Activated CD4-positive, CD25-positive, alpha-beta regulatory T cell (primary cell): ENCODE measurements around the gene ADPRS.

Experiments used
- DNase-seq, 4 experiments: peaks; one replicate each; lab custom pipeline; 2025; lab: John Stamatoyannopoulos, UW

Gene ADPRS

DNA sequence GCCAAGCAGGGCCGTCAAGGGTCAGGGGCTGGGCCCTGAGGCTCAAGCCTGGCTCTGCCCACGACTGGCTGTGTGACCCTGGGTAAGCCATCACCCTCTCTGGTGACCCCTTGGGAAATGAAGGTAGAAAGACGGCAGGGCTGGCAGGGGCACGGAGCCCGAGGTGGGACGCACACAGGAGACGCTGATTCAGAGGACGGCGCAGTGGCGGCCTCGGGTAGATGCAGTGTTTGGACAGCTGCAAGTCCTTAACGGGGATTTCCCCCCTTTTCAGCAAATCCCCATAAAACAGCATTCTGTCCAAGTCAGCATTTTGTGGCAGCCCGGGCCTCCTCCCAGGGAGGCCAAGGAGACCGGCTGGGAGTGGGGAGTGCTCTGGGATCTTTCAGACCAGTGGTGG, 19.6 kb downstream of the ADPRS start:
- DNase-seq: no peak

DNA sequence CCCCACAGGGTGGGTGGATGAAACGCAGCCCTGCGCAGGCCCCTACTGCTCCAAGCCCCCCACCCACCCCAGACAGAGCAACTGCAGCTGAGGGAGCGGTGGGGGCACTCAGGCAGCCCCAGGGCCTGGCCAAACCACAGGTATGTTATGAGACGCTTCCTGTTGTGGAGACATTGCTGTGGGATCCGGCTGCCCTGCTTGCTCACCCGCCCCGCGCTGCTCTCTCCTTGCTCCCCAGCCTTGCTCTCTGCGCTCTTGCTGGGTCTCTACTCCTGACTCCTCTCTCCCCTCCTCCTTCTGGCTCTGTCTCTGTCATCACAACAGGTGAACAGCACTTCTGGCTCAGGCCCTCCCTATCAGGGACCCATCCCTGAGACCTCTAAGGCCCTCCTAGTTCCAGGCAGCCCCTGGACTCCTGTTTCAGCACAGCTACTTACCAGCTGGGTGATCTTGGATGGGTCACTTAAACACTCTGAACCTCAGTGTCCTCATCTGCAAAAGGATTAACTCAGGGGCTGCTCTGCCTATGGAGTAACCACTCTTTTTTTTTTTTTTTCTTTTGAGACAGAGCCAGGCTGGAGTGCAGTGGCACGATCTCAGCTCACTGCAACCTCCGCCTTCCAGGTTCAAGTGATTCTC, 20.5 kb downstream of the ADPRS start:
- peak in 2 of 4 experiments; percentile 14 to 24 for DNase-seq

DNA sequence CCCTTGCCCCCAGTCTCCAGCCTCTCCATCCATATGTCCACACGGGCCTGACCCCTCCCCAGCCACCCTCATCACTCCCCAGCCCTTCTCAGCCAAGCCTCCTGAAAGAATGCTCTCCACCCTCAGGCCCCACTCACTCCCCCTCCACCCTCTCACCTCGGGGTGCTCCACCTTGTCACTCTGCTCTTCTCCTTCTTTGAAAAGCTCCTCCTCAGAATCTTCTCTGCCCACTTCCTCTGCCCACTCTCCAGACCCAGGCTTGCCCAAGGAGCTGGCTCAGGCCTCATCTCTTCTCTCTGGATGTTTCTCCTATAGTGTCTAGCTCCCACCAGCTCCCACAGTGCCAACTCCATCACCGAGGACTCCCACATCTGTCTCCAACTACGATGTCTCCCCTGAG, 22.5 kb downstream of the ADPRS start:
- no peak for DNase-seq

DNA sequence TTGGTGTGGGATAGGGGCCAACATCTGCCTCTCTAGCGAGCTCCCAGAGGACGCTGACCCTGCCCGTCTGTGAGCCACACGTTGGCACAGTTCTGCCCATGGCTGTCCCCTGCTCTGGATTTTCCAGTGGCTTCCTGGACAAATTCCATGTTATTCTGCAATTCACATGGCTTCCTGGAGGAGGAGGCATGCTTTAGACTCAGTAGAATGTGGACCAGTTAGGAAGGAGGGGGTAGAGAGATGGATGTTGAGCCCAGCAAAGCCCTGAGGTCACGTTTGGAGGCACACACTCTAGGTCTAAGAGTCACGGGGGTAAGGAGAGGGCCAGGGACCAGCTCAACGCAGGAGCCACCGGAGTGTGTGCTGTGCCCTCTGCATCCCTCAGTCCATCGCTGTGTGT, 24.1 kb downstream of the ADPRS start:
- DNase-seq: no peak

DNA sequence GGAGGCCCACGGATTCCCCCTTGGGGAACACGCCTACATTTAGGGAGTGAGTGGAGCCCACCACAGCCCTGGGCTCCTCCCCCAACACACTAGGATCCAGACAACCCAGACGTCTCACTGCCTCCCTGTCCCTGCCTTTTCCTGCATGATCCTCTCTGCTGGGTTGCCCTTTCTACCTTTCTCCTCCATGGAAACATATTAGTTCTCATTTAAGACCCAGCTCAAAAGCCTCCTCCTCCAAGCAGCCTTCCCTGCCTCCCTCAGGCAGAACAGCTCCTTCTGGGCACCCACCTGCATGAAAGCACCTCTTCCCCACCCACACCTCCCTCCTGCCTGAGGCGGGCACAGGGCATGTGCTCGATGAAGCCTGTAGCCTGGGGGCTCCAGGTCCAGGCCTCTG, 25.7 kb downstream of the ADPRS start:
- no peak for DNase-seq

DNA sequence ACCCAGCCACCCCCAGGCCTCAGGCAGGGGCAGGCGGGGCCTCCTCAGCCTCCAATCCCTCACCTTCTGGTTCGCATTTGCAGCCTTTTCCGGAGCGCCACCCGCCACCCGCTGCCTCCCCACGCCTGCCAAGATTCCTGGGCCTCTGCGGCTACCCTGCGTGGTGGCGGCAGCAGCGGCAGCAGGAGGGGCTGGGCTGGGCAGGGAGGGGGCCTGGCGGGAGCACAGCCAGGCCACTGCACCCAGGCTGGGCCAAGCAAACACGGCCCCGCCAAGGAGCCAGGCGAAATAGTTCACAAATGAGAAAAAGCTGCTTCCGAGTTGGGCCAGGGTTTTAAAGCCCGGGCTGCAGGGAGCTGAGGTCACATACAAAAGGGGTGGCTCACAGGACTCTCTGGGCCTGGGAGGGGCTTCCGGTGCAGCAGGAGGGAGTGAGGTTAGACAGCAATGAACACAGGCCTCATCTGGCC, 26.5 kb downstream of the ADPRS start:
- no peak for DNase-seq

DNA sequence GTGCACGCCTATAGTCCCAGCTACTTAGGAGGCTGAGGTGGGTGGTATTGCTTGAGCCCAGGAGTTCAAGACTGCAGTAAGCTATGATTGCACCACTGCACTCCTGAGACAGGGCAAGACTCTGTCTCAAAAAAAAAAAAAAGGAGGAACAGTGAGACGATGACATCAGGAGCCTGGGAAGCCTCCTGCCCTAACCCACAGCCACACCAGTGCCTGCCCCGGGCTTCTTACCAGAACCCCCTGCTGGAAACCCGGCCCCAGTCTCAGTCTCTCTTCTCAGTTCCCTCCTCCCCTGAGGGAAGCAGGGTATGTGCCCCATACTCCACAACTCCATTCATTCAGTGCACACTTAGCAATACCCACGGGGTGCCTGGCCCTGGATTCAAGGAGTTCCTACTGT, 27.2 kb downstream of the ADPRS start:
- no peak for DNase-seq

DNA sequence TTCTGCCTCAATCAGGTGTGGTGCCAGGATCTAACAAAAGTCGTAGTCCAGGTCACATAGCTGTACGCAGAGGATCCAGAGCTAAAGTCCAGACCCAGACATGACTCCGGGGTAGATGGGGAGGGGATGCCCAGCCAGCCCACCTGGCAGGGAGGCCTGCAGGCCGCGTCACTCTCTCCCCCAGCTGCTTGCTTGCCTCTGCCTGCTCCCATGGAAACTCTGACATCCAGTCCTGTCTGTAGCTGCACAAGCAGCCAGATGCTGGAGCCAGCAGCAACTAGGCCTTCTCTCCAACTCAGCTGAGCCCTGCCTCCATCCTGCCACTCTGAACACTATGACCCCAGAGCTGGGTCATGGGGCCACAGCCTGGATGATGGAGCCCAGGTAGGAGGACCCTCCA, 28.2 kb downstream of the ADPRS start:
- no peak for DNase-seq

DNA sequence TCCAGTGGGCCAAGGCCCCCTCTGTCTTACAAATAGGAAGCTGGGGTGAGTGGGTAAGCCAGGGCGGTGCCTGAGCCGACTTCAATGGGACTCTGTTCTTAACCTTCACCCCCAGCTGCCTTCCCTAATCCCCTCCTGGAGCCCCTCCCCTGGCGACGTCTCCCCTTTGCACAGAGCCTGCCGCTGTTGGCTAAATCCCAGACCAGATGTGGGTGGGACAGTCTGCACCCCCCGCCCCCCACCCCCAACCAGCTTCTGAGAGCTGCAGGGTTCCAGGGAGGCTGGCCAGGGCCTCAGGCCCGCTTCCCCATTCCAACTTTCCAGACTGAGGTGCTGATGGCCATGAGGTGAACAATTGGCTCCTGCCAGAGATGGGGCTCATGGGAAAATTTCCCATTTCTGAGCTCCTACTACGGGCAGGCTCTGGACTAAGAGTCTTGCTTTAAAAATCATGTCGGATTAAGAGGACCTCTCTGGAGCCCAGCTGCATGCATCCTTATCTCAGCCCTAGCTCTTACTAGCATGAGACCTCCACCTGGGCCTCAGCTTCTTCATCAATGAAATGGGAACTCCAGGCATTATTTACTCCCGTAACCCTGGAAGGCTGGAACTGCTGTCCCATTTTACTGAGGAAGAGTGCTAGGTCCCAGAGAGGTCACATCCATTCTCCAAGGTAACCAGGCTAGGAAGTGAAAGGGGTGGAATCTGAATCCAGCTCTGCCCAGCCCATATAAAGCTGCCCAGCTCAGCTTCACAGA, 29.9 kb downstream of the ADPRS start:
- no peak for DNase-seq

DNA sequence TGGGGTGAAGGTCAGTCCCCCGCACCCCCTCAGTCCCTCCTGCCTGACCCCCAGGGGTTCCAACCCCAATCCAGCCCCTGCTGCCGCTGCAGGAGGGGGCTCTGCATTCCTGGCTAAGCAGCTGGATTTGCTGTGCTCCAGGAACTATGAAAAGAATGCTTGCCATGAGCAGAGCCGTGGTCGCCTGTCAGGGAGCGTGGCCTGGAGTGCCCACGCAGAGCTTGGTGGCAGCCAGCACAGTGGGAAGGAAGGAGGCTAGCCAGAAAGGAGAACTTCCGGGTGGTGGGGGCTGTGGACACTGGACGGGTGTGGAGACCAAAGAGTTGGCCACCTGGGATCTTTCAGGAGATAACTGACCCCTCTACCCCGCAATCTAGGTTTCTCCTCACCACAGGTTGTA, 30.8 kb downstream of the ADPRS start:
- DNase-seq: no peak

DNA sequence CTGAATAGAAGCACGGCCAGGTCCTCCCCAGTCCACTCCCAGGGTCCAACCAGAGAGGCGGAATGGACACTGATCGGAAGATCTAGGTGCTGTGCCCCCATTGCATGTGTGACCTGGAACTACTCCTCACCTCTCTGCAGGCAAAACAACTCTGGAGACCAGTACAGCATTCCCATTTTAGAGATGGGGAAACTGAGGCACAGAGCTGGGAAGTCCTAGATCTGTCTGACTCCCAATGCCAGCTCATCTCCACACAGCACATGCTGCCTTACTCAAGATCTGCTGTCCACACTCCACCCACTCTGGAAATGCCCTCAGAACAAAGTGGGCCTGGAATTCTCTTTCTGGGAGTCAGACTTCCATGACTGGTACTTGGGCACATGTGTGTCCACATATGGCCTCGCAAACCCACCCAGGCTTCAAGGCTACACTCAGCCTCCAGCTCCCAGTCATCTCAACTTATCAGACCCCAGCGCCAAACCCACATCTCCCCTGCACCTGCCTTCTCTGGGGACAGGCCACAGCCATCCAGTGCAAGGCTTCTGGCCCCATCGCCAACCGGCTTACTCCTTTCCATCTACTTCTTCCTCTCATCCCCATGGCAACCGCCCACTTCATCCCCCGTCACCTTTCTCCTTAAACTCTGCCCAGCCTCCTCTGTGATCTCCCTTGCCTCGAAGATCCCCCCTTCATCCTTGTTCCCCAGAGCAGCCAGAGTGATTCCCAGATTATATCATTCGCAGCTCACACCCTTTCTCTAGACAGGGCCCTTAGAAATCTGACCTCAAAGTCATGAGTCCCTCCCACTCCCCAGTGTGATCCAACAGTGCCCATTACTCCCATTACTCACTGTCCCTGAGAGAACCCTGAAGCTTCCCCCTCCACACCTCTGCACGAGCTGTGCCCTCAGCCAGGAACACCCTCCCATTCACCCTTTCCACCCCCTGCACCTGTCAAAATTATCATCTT, 33.7 kb downstream of the ADPRS start:
- no peak for DNase-seq

DNA sequence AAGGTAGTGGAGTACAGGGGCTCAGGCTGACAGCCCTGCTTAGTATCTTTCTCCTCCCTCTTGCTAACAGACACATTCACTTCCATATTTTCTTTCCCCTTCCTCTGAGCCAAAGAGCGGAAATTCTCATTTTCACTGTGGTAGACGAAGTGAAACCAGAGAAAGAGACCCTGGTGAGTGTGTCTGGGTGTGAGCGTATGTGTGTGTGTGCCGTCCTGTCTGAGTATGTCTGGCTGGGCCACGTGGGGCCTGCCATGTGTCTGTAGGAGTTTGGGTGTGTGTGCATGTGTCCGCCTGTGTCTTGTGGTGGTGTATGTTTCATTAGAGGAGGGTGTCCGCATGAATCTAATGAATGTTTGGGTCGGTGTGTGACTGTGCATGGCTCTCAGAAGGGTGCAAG, 34.7 kb downstream of the ADPRS start:
- no peak for DNase-seq

DNA sequence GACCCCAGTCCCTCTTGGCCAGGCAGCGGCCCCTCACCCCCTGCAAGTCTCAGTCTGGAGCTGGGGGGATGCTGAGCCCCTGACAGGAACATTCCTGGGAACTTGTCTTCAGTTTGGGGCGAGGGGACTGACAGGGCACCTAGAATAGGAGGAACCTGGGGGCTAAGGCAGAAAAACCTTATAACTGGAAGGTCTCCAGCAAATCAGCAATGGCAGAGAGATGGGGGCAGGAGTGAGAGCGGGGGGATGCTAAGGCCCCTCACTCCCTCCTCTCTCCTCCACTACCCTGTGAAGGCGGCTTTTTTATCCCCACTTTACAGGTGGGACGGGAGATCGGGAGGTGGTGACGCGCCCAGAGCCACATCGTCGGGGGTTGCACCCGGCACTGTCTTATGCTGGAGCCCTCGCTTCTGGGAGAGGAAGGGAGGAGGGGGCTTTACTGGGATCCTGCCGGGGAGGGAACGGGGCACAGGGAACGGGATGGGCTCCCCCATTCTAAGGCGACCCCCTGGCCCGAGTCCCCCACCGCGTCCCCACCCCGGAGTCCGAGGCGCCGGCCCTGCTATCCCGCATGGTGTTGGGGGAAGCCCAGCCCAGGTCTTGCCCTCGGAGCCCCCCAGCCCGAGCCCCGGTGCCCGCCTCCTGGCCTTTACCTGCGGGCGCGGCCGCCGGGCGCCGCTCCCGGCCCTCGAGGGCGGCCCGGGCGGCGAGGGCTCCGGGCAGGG, 35.9 kb downstream of the ADPRS start:
- DNase-seq: no peak

DNA sequence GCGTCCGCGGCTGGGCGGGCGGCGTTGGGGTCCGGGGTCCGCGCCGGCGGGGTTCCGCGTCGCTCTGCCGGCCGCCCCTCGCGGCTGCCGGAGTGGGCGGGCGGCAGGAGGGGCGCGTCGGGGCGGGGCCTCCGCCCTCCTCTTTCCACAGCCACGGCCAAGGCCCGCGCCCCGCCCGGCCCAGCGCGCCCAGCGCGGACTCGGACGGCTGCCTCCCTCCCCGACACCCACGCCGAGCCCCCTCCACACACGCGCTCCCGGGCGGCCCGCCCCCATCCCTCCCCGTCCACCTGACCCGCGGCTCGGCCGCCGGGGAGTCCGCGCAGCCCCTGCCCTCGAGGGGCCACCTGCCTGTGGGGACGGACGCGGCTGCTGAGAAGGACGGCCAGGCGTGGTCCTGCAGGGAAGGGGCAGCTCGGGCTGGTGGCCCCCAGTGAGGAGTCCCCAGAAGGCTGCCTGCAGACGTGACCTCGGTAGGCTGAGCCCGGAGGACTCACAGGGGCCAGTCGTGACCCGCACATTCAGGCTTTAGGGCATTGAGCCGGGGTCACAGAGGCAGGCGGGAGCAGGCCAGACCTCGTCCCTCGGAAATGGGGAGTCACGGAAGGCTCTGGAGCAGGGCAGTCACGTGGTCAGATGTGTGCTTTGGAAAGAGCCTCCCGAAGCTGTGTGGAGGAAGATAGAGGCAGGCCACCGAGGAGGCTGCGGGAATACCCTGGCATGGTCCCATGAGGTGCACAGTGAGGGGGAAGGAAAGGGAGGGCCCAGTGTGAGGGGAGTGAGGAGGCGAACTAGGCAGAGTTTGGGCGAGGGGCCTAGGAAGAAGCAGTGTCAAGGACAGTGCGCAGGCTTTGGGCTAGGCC, 36.7 kb downstream of the ADPRS start, which contains the start of gene COL8A2:
Gene COL8A2 (minus strand): TSS at position 94 of the 863 bp plus-strand sequence. CDS start 24,980 bp downstream, outside the sequence.
- no peak for DNase-seq

DNA sequence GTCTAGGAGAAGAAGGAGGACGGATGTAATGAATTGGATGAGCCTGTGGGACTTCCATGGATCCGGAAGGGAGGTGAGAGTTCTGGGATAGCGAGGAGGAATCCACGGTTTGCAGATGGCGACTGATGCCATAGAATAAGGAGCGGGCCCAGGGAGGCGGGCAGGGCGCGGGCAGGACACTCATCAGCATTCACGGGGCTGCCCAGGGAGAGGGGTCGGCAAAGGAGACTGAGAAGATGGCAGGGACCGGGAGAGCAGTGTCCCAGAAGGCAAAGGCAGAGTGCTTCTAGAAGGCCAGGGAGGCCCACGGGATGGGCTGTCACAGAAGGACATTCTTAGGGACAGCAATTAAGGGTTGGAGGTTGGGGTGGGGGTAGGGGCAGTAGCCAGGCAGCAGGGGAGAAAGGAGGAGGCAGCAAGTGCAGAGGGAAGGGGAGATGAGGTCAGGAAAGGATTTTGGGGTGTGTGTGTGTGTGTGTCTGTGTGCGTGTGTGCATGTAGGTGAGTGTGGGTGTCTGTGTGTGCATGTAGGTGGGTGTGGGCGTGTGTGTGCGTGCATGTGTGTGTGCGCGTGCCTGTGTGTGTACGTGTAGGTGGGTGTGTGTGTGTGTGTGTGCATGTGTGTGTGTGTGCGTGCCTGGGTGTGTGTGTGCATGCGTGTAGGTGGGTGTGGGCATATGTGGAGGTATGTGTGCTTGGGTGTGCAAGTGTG, 37.5 kb downstream of the ADPRS start:
- DNase-seq: no peak

DNA sequence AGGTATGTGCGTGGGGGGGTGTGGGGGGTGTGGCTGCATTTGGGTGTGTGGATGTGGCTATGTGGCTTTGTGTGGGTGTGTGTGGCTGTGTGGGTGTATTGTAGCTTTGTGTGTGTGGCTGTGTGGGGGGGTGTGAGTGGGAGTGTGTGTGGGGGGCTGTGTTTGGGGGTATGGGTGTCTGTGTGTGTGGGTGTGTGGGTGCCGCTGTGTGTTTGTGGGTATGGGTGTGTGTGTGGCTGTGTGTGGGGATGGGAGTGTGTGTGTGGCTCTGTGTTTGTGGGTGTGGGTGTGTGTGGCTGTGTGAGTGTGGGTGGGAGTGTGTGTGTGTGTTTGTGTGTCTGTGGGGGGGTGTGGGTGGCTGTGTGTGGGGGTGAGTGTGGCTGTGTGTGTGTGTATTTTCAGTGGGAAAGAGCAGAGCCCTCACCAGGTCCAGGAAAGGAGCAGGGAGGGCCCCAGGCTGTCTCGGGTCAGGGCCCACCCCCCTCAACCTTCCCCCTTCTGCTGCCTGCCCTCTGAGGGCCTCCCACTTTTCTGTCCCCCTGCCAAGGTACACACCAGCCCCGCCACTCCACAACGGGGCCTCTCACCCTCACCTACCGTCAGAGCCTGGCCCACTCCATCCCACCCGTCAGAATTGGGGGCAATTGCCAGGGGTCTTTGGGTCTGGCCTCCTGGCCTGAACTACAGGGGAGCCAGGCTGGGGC, 38.3 kb downstream of the ADPRS start:
- no peak for DNase-seq

DNA sequence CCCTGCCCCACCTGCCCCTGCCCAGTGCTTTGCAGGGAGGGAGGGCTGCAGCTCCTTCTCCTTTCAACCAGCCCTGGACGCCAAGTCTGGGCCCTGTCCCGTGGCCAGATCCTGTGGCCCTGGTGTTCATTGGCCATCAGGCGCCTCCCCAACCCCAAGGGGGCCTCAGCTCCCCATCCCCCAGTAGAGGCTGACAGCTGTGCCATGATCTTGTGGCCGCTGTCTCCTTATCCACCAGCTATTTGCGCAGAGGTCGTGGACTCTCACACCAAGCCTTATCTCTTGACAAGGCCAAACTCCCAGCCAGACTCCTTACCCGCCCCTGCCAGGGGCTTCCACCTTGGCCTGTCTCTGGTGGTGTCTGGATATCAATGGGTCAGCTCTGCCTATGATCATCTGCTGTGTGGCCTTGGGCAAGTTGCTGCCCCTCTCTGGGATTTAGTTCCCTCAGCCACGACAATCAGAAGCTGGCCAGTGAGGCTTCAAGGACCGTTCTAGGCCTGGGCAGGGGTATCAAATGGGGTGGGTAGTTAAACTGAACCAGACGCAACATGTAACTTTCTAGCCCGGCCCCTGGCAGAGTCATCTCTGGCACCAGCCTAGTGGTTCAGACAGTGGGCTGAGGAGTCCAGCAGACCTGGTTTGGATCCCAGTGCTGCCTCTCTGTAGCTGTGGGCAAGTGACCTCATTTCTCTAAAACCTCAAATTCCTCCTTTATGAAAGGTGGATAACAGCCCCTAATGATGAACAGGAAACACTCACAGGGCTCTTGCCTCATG, 39.6 kb downstream of the ADPRS start:
- no peak for DNase-seq

DNA sequence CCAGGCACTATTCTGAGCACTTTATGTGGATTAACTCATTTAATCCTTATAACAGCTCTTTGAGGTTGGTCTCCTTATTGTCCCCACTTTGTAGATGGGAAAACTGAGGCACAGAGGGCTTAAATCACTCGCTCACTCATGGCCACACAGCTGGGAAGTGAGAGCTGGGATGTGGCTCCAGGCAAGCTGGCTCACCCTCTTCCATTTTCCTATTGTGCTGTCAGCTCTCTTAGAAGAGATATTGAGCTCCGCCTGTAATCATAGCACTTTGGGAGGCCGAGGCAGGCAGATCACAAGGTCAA, 40.2 kb downstream of the ADPRS start:
- no peak for DNase-seq

DNA sequence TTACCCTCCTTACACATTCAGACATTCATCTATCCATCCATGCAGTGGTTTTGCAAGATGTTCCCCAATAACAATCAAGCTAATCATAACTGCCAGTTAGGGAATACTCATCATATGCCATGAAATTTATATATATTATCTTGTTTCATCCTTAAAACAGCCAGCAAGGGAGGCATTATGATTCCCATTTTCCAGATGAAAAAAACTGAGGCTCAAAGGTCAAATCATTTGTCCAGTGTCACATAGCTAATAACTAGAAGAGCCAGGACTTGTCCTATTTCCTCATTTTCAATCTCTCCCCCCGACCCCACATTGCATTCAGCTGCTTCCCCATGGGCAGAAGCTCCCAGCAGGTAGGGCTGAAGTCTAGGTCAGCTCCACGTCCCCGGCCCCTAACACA, 43.3 kb downstream of the ADPRS start:
- DNase-seq: no peak
